ENCODE results near the gene ADAT1.
A peak's percentile ranks its signal among the peaks of the same experiment; 100 is the strongest.

ADAT1 gene

DNA sequence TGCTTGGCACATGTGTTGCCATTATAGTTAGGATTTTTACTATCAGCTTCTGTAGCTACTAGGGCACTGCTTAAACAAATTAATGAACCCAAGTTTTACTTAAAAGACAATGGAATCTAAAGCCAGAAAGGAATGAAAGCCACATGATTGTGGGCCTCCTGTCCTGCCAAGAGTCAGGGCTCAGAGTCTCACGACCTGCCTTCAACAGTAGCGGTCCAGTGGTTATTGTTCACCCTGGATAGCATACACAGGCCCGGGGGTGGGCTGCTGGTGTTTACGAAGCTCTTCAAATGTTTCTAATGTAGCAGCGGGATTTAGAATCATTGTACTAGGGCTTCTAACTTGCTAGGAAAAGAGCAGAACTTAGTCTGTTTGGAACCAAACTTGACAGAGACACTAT, 49.1 kb downstream of the ADAT1 start:
- H3K27ac ChIP-seq = no peak overlapping the region
- TF ChIP-seq, protein P1, sequence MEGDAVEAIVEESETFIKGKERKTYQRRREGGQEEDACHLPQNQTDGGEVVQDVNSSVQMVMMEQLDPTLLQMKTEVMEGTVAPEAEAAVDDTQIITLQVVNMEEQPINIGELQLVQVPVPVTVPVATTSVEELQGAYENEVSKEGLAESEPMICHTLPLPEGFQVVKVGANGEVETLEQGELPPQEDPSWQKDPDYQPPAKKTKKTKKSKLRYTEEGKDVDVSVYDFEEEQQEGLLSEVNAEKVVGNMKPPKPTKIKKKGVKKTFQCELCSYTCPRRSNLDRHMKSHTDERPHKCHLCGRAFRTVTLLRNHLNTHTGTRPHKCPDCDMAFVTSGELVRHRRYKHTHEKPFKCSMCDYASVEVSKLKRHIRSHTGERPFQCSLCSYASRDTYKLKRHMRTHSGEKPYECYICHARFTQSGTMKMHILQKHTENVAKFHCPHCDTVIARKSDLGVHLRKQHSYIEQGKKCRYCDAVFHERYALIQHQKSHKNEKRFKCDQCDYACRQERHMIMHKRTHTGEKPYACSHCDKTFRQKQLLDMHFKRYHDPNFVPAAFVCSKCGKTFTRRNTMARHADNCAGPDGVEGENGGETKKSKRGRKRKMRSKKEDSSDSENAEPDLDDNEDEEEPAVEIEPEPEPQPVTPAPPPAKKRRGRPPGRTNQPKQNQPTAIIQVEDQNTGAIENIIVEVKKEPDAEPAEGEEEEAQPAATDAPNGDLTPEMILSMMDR (conservative IDR thresholded peaks at IDR 0.05) = no peak

GRCh38 chr16:75572864-75573542, 50.1 kb downstream of the ADAT1 start:
- TF ChIP-seq, protein P1 (conservative IDR thresholded peaks at IDR 0.05) = no peak
- no peak overlapping the region for H3K27ac ChIP-seq

DNA sequence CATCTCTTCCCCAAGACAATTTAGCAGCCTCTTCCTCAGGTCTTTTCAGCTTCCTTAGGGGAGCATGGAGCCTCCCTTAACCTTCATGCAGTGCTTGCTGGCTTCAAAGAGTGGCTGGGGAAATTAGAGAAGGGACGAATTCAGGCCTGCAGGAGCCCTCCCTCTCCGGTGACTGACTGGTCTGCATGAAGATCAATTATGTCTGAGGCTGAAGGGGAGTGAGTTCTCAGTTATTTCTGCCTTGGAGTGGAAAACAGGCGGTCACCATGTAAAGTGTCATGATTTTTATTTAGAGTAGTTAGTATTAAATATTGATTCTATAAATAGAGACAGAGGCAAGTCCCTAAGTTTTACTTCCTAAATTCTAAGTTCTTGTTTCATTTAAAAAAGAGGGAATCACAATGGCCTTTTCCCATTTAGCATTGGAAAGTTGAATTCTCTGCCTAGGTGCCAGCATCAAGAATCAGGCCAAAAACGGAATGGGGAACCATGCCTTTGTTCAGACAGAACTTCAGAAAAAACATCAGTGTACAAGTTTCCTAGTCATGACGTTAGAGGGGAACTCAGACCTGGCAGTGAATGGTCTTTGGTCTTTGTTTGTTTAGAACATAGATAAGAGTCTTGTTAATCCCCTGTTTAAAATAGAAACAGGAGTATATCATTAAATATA, 52.5 kb downstream of the ADAT1 start:
- TF ChIP-seq, protein P1 (conservative IDR thresholded peaks at IDR 0.05) = no peak
- no peak overlapping the region for H3K27ac ChIP-seq

GRCh38 chr16:75567911-75568310, 55.2 kb downstream of the ADAT1 start:
- H3K27ac ChIP-seq = no peak overlapping the region
- TF ChIP-seq, protein P1 (conservative IDR thresholded peaks at IDR 0.05) = no peak

GRCh38 chr16:75566758-75567255, 56.3 kb downstream of the ADAT1 start:
- H3K27ac ChIP-seq = peak overlapping the region; percentile 71
- TF ChIP-seq, protein P1 (conservative IDR thresholded peaks at IDR 0.05) = no peak

DNA sequence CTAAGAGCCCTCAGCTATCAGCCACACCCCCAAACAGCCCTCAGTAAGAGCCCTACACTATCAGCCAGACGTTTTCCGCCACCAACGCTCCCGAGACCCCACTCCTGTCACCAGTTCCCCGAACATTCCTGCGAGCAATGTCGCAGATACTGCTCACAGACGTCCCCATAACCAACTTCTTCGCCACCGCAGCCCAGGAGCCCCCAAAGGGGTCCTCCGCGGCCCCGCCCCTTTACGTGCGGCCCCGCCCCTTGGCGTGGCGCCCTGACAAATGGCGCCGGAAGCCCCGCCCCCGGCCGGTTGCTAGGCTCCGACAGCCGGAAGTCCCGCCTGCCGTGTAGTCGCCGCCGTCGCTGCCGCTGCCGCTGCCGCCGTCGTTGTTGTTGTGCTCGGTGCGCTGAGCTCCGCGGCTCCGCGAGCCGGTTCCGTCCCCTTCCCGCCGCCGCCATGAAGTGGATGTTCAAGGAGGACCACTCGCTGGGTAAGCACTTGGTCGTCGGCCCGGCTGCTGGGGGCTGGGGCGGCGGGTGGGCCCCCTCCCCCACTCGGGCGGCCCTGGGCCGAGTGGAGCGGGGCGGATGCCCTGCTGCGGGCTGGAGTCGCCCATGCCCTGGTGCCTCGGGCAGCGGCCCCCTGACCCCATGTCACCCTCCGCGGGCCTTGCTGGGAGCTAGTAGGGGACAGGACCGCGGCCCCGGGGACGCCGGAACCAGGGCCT, 56.9 kb downstream of the ADAT1 start, which contains the start of gene GABARAPL2:
Gene GABARAPL2, plus strand, starts transcription at position 340 of the 718 bp plus-strand sequence. Its CDS starts 108 bp downstream, at position 448.
- TF ChIP-seq, protein P1 (conservative IDR thresholded peaks at IDR 0.05) = no peak
- peak within 1 kb of the TSS; percentile 71 for H3K27ac ChIP-seq

DNA sequence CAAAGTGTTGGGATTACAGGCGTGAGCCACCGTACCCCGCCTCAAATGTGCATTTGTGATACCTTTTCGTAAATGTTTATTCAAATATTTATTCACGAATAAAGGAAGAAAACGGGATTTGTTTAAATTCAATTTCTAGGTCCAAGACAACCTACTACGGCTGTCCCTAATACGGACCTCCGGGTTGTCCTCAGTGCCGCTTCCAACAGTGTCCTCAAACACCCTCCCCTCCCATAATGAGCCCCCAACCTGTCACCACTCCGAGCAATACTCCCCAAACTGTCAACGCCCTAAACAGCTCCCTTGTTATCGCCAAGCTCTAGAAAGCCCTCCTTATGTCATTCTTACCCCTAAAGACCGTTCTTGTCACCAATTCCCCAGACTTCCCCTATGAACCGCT, 57.4 kb downstream of the ADAT1 start:
- peak overlapping the region; percentile 71 for H3K27ac ChIP-seq
- TF ChIP-seq, protein P1 (conservative IDR thresholded peaks at IDR 0.05) = no peak
